GM21526 (cell line): ENCODE data around the gene IFNA14.
"Not testable (repeated sequence)": the region's sequence is repeated elsewhere in the genome, so short reads cannot be mapped to it uniquely, and the experiment has no call there.

Experiments used
- ATAC-seq: cut with Tn5 transposase; IDR thresholded peaks from one replicate; pipeline ENCODE4 v1.9.1; 2021; ENCODE audit warnings: moderate library complexity; ENCODE audit not compliant: unreplicated experiment, low FRiP score

IFNA14 gene

DNA sequence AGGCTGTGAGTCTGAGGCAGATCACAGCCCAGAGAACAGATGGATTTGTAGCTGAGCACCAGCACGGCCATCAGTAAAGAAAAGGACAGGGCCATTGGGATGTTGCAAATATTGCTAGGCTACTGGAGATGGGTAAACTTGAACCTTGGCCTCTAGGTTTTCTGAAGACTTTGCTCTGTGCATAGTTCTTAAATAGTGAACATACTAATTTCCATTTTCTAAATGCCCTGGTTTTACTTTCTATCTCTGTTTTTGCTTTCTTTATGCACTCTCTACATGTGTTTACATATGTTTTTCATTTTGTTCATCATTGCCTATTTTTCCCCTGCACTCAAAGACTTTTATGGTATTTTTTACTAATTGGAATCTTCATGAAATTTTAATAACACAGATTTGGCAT, 22.6 kb downstream of the IFNA14 start, which contains the start of gene IFNA16:
IFNA16 (minus strand) TSS at position 101 of the 400 bp plus-strand sequence; CDS start at position 95, 6 bp downstream.
- not testable (repeated sequence) for ATAC-seq

DNA sequence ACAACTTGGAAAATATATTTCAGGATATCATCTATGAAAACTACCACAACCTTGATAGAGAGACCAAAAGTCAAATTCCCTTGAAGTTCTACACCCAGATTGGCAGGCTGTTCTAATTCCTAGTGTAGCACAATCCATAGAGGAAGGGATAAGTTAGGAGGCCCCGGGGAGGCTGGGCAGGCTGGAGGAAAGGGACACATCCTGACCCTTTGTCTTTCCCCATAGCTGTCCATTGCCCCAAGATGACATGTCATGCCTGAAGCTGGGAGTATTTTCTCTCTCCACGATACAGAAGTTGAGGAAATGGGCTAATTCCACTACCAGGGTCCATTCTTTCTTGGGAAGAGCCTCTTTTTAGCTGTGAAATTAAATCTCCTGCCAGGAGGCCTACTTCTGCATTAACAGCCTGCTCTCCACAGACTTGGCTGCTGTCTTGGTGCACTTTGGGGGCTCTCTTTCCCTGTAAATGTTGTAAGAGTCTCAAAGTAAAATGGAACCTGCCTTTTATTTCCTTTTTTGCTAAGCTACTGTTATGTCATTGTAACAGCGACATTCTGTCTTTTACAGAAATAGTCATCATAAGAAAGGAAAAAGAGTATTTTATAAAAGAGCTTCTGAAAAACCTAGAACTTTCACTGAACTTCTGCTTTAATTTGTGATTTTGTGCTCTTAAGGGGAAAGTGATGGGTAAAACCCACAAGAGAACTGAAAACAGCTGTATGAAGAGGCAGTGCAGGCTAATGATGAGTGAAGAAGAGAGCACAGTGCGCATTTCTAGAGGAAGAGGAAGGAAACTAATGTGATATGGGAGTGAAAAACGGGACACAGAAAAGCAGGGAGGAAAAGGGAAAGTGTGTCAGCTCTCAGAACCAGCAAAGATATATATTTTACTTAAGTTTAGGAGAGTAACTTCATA, 26.1 kb downstream of the IFNA14 start:
- peak; percentile 55 for ATAC-seq

DNA sequence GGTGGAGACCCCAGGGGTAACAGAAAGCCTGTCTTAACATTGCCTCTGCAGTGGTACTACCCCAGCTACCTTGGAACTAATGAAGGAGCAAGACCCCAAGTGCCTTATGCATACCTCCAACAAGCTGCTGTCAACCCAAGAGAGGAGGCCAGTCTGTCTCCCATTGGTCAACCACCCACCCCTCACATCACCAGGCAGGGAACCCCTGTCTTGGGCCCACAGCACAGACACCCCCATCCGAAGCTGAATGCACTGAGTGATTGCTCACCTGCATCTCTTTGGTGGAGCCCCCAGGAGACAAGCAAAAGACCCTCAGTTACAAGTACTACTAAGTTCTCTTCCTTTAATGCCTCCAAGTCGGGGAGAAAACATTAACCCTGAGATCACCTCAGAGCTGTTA, 27.6 kb downstream of the IFNA14 start:
- ATAC-seq, result not testable (repeated sequence)

DNA sequence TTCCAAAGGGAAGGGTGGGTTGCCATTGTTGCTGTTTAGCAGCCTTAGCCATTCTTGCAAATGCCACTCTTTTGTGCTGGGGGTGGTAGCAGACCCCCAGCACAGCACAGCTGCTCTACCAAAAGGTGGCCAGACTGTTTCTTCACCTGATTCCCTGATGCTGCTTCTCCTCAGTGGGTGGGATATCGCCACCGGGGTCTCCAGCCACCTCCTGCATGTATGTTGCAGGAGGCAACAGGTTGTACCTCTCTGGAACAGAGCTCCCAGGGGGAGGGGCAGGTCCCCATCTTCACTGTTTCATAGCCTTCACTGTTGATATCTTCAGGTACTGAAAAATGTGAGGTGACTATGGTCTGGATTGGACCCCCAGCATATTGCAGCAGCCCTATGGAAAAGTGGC, 29.0 kb downstream of the IFNA14 start:
- not testable (repeated sequence) for ATAC-seq

DNA sequence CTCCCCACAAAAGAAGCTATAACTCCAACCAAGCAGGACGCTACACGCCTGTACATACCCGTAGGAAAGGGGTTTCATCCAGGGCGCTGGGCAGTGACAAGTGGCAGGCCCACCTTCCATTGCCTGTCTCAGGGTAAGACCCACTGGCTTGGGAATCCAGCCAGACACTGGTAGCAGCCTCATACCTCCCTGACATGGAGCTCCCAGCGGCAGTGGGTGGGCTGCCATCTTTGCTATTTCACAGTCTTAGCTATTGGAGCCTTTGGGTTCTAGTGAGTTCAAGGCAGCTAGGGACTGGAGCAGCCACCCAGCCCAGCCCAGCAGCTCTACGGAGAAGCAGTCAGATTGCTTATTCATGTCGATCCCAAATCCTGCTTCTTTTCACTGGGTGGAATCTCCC, 29.5 kb downstream of the IFNA14 start:
- no peak for ATAC-seq

DNA sequence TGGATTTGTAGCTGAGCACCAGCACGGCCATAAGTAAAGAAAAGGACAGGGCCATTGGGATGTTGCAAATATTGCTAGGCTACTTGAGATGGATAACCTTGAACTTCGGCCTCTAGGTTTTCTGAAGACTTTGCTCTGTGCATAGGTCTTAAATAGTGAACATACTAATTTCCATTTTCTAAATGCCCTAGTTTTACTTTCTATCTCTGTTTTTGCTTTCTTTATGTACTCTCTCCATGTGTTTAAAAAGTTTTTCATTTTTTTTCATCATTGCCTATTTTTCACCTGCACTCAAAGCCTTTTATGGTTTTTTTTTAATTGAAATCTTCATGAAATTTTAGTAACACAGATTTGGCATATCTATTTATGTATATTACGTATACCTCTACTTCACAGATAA, 32.8 kb downstream of the IFNA14 start, which contains the start of gene IFNA10:
IFNA10 (minus strand) TSS at position 101 of the 400 bp plus-strand sequence; CDS start at position 55, 46 bp downstream.
- ATAC-seq, result not testable (repeated sequence)

DNA sequence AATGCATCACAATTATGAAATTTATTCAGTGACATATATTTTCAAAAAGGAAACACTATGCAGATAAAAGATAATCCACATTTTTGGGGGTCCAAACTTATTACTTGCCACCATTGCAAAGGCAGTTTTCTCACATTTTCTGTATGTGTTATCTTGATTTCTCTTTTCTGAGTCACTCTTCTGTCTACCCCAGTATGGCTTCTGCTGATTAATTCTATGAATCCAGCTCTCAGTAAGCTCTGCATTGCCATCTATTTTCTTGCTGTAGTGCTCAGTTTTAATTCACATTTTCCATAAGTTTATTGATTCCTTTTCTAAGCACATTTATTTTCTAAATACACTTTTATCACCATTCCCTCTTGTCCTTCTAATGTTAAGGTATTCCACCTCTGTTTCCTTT, 34.6 kb downstream of the IFNA14 start:
- no peak for ATAC-seq

DNA sequence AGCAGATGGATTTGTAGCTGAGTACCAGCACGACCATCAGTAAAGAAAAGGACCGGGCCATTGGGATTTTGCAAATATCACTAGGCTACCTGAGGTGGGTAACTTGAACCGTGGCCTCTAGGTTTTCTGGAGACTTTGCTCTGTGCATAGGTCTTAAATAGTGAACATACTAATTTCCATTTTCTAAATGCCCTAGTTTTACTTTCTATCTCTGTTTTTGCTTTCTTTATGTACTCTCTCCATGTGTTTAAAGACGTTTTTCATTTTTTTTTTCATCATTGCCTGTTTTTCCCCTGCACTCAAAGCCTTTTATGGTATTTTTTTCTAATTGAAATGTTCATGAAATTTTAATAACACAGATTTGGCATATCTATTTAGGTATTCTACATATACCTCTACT, 37.7 kb downstream of the IFNA14 start, which contains the start of gene IFNA7:
IFNA7 (minus strand) TSS at position 101 of the 400 bp plus-strand sequence; CDS start at position 61, 40 bp downstream.
- not testable (repeated sequence) for ATAC-seq

DNA sequence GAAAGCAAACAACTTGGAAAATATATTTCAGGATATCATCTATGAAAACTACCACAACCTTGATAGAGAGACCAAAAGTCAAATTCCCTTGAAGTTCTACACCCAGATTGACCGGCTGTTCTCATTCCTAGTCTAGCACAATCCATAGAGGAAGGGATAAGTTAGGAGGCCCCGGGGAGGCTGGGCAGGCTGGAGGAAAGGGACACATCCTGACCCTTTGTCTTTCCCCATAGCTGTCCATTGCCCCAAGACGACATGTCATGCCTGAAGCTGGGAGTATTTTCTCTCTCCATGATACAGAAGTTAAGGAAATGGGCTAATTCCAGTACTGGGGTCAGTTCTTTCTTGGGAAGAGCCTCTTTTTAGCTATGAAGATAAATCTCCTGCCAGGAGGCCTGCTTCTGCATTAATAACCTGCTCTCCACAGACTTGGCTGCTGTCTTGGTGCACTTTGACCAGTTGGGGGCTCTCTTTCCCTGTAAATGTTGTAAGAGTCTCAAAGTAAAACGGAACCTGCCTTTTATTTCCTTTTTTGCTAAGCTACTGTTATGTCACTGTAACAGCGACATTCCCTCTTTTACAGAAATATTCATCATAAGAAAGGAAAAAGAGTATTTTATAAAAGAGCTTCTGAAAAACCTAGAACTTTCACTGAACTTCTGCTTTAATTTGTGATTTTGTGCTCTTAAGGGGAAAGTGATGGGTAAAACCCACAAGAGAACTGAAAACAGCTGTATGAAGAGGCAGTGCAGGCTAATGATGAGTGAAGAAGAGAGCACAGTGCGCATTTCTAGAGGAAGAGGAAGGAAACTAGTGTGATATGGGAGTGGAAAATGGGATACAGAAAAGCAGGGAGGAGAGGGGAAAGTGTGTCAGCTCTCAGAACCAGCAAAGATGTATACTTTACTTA, 44.7 kb downstream of the IFNA14 start:
- peak; percentile 92 for ATAC-seq
